Measurements from ENCODE around the gene OR52I1.

Gene OR52I1

DNA sequence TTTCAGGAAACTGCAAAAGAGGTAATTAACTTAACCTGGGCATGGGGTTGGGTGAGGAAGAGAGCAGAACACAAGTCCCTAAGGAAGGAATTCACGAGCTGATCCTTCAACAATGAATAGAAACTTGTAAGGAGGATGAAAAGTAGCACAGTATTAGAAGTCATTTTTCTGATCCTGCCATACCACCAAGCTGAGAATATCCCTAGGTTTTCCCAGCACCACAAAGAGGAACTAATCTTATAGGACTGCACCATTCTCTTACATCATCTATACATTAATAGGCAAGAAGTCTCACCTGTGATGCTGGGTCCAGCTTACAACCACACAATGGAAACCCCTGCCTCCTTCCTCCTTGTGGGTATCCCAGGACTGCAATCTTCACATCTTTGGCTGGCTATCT, at the start of gene OR52I1:
OR52I1 (plus strand) TSS at position 301 of the 400 bp plus-strand sequence; CDS start at position 301, 0 bp downstream.
- DNase-seq: no peak

GRCh38 chr11:4544891-4545290, 48.9 kb upstream of the OR52I1 start, which contains the start of gene OR52M1:
OR52M1 (plus strand) TSS chr11:4545191; CDS start chr11:4545191, 0 bp downstream.
- DNase-seq: no peak

- DNase-seq: no peak
These were observed 47.0 kb upstream of the OR52I1 start for GRCh38 chr11:4546878-4547277.

DNA sequence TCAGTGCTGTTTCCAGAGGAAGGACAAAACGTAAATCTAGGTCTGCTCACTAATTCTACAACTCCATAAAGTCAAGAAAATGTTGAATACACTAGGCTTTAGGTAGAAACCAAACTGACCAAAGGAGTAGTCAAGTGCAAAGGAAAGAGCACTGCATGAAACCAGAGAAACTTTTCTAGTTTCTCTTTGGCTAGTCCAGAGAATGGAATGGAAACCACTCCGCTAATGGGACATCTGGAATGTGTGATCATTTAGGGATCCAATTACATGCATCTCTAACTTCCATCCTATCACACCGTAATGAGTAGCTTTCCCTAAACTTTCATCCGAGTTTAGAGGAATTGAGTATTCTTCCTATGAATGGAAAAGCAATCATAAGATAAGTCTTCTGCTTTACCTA, 46.4 kb upstream of the OR52I1 start:
- no peak for DNase-seq

GRCh38 chr11:4551346-4551979, 42.4 kb upstream of the OR52I1 start:
- no peak for DNase-seq

GRCh38 chr11:4559527-4560440, 34.1 kb upstream of the OR52I1 start:
- no peak for DNase-seq

GRCh38 chr11:4560467-4560866, 33.4 kb upstream of the OR52I1 start:
- DNase-seq: no peak

DNA sequence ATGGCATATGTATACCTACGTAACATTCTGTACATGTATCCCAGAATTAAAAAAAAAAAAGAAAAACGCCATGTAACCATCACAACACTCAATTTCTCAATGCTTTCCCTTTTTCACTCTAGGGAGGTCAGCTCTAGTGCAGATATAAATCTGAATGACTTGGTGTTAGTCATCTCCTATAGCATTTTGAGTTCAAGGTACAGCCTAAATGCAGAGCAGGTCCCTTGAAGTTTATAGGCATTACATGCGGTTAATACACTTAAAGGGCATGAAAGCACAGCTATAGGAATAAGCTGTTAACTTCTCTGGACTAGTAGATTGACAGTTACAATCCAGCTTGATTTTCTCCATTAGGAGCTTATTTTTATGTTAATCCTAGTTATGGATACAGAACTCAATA, 28.5 kb upstream of the OR52I1 start:
- no peak for DNase-seq

GRCh38 chr11:4569075-4569474, 24.8 kb upstream of the OR52I1 start:
- DNase-seq: no peak

DNA sequence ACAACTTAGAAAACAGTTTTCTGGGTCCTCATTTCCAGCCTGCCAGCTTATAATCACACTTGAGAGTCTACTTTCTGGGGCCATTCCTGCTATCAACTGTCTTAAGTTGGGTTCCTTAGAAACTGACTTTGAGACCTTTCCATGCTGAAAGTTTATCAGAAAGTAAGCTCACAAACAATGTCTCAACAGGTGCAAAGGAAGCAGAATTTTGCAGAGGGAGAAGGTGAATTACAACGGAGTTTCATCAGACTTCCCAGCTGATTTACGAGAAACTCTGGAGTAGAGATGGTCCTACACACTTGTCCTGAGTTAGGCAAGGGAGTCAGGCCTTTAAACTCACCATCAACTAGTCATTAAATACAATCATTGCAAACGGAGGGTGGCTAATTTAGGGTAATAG, 17.0 kb upstream of the OR52I1 start:
- no peak for DNase-seq

DNA sequence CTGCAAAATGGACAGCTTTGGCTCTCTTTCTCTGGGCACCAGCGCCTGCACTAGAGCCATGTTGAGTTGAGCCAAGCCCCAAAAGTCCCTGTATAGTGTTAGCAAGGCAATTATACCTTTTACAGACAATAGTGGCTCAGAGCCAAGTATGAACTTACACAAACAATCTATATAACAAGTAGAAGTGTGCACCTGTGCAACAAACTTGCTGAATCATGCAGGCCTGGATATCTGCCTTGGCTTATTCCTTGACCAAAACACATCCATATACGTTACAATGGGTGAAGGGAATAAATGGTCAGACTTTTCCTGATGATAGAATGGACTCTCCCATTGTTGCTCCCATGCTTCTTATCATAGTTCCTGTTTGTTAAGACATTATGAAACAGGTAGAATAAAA, 16.1 kb upstream of the OR52I1 start:
- DNase-seq: peak; percentile 31

DNA sequence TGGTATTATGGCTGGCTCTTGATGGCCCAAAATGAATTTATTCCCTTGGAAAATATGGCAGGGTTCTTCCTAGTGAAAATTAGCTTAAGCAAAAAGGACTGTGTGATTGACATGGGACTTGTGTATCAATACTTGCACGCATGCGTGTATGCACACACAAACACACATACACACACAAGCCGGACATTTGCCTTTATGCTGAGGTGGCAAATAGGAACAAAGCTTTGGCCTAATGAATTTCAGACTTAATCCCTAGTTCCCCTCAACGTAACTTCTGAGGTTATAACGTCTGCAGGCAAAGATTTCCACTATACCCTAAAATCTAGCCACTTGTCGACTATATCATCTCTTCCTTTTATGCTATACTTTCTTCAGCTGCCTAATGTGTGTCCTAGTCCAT, 15.2 kb upstream of the OR52I1 start:
- DNase-seq: no peak

DNA sequence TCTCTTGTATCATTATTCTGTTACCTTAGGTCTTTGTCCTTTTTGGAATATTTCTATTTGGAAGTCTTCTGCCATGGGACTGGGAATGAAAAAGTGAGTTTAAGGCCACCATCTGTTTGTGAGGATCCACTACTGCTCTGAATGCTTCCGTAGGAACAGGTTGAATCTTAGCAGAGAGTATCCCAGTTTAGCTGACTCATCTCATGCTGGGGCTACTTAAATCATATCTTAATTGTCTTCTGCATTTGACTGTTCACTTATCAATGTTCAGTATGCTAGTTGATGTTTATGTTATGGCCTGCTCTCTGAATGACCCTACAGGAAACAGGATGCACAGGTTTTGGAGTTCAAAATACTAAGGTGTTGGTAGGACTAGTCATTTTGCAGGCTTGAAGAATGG, 13.7 kb upstream of the OR52I1 start:
- no peak for DNase-seq

GRCh38 chr11:4581443-4581842, 12.4 kb upstream of the OR52I1 start, which contains the start of gene OR52I2:
OR52I2 (plus strand) TSS chr11:4581743.
- DNase-seq: no peak

- DNase-seq: no peak
These were observed 4.8 kb upstream of the OR52I1 start for GRCh38 chr11:4589017-4589416.

DNA sequence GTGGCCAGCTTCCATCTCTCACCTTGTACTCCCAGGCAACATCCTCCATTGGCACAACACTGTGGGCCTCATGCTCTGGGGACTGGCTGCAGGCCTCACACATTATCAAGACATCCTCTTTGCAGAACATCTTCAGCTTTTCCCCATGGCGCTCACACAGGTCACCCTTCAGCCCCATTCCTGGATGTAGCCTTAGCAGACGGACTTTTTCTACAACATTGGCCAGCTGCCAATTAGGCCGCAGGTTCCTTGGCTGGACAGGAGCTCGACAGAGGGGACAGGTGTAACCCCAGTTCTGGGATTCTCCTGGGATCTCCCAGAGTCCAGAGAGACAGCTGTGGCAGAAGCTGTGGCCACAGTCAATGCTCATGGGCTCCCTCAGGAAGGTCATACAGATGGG, 11.2 kb downstream of the OR52I1 start:
- no peak for DNase-seq

GRCh38 chr11:4606231-4607015, 12.6 kb downstream of the OR52I1 start:
- no peak for DNase-seq

- DNase-seq: no peak
These were observed 13.3 kb downstream of the OR52I1 start for GRCh38 chr11:4607096-4607495.

DNA sequence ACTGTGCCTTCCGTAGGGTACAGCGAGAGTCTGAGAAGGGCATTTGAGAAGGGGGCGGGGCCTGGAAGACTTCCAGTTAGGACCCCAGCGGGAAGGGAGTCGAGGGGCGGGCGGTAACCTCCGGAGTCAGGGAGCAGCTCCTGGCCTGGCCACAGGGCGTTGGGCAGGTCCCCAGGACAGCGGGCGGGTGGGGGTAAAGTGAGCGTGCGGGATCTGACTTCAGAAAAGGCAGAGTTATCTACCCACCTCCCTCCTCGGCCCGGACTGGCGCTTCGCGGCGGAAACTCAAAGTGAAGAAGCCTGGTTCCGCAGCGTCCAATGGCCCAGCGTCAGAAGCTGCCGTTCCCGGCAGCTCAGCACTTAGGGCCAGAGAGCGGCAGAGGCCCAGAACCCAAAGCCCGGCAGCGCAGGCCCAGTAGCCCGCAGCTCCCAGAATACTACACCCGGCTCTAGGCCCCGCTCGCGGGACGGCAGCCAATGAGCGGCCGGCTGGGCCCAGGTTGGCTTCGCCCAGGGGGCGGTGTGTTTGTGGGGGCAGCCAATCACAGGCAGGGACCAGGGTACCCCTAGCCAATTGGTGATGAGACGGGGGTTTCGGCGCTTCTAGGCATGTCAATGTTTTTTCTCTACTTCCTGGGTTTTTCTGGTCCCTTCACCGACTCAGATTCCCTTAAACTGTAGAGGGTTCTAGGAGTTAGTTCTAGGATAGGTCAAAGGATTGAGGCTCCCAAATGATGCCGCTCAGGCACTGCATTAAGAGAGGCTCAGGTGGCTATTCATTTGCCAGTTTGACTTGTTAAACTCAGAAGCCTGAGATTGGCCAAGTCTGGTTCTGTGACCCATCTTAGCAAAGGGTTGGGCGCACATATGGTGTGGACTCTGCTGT, 14.2 kb downstream of the OR52I1 start, which contains the start of gene TRIM68:
TRIM68 (minus strand) TSS at position 451 of the 886 bp plus-strand sequence. CDS start 2,727 bp downstream, outside the sequence.
- DNase-seq: peak; percentile 81

GRCh38 chr11:4610258-4610935, 16.6 kb downstream of the OR52I1 start:
- no peak for DNase-seq

GRCh38 chr11:4611986-4612385, 18.1 kb downstream of the OR52I1 start:
- DNase-seq: no peak
